Sigmoid colon (tissue), 4 donors: ENCODE results near the gene MTRF1.

ENCODE experiments used
- CTCF ChIP-seq, 4 experiments: fragments of 450-650 bp in 3 of 4; fragments of 200-600 bp in 1 of 4; IDR thresholded peaks; one replicate each; pipeline ENCODE4 v1.5.1; 2016 to 2019; ENCODE audit warnings: antibody characterized with exemption in 4 of 4, mild to moderate bottlenecking in 3 of 4, moderate library complexity in 2 of 4
- EP300 ChIP-seq, 4 donors: sonication (generic); formaldehyde crosslinking; IDR thresholded peaks; one replicate each; pipeline ENCODE4 v1.6.1; 2017; ENCODE audit warnings: antibody characterized with exemption in 4 of 4

DNA sequence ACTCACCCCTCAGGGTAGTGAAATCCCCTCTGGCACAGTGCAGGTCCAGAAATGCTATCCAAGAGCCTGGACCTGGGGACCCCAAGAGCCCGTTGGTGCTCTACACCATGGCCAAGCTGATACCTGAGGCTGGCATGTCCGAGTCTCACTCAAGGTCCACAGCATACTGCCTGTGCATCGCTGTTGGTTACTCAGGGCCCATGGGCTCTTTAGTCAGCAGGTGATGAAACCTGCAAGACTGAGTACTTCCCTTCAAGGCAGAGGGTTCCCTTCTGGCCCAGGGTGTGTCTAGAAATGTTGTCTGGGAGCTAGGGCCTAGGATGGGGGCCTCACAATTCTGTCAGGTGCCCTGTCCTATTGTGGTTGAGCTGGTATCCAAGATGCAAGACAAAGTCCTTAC is 49.5 kb downstream of the MTRF1 start:
- TF ChIP-seq CTCF (IDR thresholded peaks at IDR 0.05) = no peak
- no peak for TF ChIP-seq EP300 (IDR thresholded peaks at IDR 0.05)
